GM12801 (cell line): Measurements from ENCODE around the gene DHX35.

ENCODE experiments used
- TF ChIP-seq, protein P1 (sequence below): IDR thresholded peaks from one replicate; pipeline ENCODE4 v1.5.1; 2011; ENCODE audit warnings: control low read depth; ENCODE audit not compliant: insufficient read length; ENCODE audit errors: extremely low read depth

DHX35 gene

DNA sequence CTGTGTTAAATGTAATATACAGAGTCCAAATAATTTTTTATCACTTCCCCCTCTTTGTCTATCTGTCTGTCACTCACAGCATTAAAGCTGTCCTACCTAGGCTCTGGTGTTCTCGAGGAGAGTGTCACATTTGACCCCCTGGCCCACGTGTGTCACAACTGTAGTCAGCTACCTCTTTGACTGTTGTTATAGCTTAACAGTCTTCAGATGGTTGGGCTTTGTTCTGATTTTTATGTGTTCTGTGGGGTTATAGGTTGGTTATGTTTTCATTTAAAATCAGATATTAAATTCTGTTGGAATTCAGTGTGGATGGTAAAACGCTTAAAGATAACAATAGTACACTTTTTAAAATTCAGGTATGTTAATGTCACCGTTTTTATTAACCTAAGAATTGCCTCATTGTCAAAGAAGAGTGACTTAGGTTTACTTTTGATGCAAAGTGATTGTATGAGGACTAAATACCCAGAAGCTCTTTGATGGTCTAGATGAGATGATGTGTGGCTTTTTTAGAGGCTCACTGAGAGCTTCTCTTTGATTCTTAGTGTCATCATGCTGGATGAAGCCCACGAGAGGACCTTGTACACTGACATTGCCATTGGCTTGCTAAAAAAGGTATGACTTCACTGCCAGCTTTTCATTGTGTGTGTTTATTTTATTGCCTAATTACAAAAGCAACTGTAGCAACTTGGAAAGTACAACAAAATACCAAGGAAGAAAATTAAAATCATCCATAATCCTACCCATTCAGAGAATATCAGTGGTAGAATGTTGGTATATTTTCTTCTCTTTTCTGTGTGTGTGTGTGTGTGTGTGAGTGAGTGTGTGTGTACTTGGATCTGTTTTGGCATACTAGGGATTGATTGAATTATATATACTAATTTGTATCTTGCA lies 29.9 kb downstream of the DHX35 start:
- TF ChIP-seq, protein P1, sequence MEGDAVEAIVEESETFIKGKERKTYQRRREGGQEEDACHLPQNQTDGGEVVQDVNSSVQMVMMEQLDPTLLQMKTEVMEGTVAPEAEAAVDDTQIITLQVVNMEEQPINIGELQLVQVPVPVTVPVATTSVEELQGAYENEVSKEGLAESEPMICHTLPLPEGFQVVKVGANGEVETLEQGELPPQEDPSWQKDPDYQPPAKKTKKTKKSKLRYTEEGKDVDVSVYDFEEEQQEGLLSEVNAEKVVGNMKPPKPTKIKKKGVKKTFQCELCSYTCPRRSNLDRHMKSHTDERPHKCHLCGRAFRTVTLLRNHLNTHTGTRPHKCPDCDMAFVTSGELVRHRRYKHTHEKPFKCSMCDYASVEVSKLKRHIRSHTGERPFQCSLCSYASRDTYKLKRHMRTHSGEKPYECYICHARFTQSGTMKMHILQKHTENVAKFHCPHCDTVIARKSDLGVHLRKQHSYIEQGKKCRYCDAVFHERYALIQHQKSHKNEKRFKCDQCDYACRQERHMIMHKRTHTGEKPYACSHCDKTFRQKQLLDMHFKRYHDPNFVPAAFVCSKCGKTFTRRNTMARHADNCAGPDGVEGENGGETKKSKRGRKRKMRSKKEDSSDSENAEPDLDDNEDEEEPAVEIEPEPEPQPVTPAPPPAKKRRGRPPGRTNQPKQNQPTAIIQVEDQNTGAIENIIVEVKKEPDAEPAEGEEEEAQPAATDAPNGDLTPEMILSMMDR: no peak

- TF ChIP-seq, protein P1: no peak
Measured at GRCh38 chr20:38995536-38996044, 33.4 kb downstream of the DHX35 start.

DNA sequence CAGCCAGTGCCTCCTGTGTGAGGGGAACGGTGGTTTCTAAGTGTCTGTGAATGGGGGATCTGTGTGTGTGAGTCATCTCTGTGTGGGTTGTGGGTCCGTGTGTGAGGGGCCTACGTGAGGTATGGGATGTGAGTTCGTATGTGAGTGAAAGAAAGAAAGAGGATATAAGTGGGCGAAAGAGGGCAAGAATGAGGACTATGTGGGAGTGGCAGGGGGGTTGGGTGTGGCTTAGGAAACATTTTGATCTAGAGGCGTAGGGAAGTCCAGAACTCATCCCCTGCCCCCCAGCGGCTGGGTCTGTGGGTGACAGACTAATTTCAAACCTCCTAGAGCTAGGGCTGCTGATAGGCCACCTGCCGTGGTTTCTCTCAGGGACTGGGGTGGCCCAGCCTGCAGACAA lies 35.5 kb downstream of the DHX35 start:
- TF ChIP-seq, protein P1: no peak

DNA sequence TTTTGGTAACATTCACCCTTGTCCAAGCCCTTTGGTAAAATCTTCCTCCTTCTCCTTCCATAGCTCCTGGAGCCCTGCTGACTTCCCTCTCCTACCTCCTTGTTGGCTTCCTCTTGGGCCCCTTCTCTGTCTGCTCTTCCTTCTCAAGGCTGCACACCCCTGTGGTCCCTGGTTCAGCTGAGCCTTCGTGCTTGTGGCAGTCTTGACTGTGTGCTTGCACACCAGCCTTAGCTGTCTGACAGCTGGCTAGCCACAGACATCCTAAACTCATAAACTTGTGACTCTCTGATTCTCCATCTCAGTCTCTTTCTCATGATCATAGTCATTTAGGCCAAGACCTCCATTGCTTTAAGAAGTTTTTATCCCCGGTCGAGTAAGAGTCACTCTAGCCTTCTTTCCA lies 37.1 kb downstream of the DHX35 start:
- TF ChIP-seq, protein P1: no peak

GRCh38 chr20:38999965-39000910 lies 38.1 kb downstream of the DHX35 start:
- TF ChIP-seq, protein P1: no peak

DNA sequence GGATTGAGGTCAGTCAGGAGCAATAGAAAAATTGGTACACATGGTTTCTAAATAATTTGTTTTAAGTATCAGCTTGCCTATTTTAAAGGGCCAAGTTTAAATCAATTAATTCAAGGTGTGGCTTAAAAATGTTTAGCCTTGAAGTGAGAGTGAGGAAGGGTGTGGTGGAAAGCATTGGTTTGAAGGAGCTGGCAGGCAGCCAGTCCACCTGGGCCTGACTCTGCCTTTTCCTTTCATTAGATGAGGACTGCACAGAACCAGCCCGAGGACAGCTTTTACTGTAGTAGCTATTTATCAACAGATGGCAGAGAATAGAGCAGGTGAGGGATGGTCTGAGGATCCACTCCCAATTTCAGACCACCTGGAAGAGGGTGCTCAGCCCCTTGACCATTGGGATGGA lies 42.4 kb downstream of the DHX35 start:
- TF ChIP-seq, protein P1: no peak

DNA sequence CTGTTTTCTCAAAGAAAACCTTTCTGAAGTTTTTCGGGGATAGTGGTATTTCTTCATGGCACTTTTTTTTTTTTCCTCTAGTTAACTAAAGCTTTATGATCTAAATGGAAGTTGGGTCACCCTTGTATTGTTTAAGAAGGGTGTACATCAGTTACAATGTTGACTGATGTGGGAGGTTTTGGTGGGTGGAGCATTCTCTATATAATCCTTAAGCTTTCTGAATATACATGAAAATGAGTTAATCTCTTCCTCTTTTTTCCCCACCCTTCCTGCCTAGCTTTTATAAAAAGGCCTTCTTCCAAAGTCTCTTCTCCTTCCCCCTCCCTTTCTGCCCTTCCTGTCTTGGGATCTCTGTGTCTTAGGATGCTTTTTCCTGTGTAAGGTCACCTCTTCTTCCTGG lies 47.2 kb downstream of the DHX35 start:
- TF ChIP-seq, protein P1: no peak
